Stomach (tissue), 4 donors: Measurements from ENCODE around the gene CD300A.

Source experiments
- CTCF ChIP-seq, 7 experiments: fragments of 450-650 bp in 4 of 7; fragments of 200-600 bp in 3 of 7; sonication (generic) in 3 of 7; IDR thresholded peaks; one replicate each; pipeline ENCODE4 v1.5.1; 2016 to 2019; ENCODE audit warnings: antibody characterized with exemption in 7 of 7, control low read depth in 2 of 7, mild to moderate bottlenecking in 1 of 7
- POLR2A ChIP-seq, 4 donors: fragments of 450-650 bp; IDR thresholded peaks; one replicate each; pipeline ENCODE4 v1.6.1; 2016; ENCODE audit warnings: antibody characterized with exemption in 4 of 4, control low read depth in 2 of 4, mild to moderate bottlenecking in 1 of 4, moderate library complexity in 1 of 4

GRCh38 chr17:74442670-74443515 is 23.5 kb upstream of the CD300A start:
- TF ChIP-seq CTCF (IDR thresholded peaks at IDR 0.05) (no peak), POLR2A (IDR thresholded peaks at IDR 0.05) (peak in 1 of 4 donors; percentile 29)
